ENCODE measurements around the gene VWA8. TPM values are rescaled to one million over a fixed set of nuclear protein-coding genes. Genes with fewer than 3 reads are reported as not detected.

VWA8 gene
- total and polyA plus RNA-seq, 8 donors: 11.9 to 24.4 (median 14.4) TPM

- Histone ChIP-seq H3K27me3 (no peaks in the 10 kb centered on the region), H3K36me3 (peaks cover 0 to 18% of the 10 kb centered on the region in 2 donors), H3K9me3 (no peaks in the 10 kb centered on the region), H3K27ac (no peak overlapping the region), H3K4me1 (no peaks in the 10 kb centered on the region), H3K4me3 (no peak overlapping the region)
- DNase-seq (no peak), ATAC-seq (no peak)
- intact Hi-C loops (cut with DNase I): no loop called here
- TF ChIP-seq, protein P1, sequence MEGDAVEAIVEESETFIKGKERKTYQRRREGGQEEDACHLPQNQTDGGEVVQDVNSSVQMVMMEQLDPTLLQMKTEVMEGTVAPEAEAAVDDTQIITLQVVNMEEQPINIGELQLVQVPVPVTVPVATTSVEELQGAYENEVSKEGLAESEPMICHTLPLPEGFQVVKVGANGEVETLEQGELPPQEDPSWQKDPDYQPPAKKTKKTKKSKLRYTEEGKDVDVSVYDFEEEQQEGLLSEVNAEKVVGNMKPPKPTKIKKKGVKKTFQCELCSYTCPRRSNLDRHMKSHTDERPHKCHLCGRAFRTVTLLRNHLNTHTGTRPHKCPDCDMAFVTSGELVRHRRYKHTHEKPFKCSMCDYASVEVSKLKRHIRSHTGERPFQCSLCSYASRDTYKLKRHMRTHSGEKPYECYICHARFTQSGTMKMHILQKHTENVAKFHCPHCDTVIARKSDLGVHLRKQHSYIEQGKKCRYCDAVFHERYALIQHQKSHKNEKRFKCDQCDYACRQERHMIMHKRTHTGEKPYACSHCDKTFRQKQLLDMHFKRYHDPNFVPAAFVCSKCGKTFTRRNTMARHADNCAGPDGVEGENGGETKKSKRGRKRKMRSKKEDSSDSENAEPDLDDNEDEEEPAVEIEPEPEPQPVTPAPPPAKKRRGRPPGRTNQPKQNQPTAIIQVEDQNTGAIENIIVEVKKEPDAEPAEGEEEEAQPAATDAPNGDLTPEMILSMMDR (IDR thresholded peaks at IDR 0.05): no peak
Measured at GRCh38 chr13:41588448-41588847, 372.5 kb downstream of the VWA8 start.

- no peaks in the 10 kb centered on the region for H3K27me3 ChIP-seq
- no peak overlapping the region for H3K27ac ChIP-seq
- no peak for DNase-seq
- TF ChIP-seq, protein P1 (IDR thresholded peaks at IDR 0.05): no peak
- peaks cover 0 to 18% of the 10 kb centered on the region in 2 donors for H3K36me3 ChIP-seq
- no peak overlapping the region for H3K4me3 ChIP-seq
- intact Hi-C loops (cut with DNase I): no loop called here
- no peaks in the 10 kb centered on the region for H3K9me3 ChIP-seq
- no peak for ATAC-seq
- no peaks in the 10 kb centered on the region for H3K4me1 ChIP-seq
Measured at GRCh38 chr13:41587490-41587889, 373.4 kb downstream of the VWA8 start.

DNA sequence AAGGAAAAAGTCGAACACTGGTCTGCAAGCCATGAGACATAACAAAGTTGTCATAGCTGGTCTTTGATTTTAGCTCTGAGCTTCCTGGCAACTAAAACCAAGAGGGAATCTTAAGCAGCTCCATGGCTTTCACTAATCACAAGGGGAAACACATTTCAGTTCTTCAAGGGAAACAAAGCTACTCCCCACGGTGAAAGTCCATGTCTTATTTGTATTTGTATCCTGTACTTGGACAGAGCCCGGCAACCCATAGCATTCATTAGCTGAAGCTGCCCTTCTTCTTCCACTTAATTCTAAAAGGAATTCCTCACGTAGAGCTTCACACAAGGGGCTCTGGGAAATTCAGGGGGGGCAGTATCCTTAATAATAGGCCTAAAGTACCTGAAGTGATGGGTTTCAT lies 374.7 kb downstream of the VWA8 start:
- intact Hi-C loops (cut with DNase I): no loop called here
- Histone ChIP-seq H3K27ac (no peak overlapping the region), H3K9me3 (no peaks in the 10 kb centered on the region), H3K27me3 (no peaks in the 10 kb centered on the region), H3K4me1 (no peaks in the 10 kb centered on the region), H3K36me3 (peaks cover 0 to 18% of the 10 kb centered on the region in 2 donors), H3K4me3 (no peak overlapping the region)
- TF ChIP-seq, protein P1 (IDR thresholded peaks at IDR 0.05): no peak
- DNase-seq: no peak
- ATAC-seq: no peak

DNA sequence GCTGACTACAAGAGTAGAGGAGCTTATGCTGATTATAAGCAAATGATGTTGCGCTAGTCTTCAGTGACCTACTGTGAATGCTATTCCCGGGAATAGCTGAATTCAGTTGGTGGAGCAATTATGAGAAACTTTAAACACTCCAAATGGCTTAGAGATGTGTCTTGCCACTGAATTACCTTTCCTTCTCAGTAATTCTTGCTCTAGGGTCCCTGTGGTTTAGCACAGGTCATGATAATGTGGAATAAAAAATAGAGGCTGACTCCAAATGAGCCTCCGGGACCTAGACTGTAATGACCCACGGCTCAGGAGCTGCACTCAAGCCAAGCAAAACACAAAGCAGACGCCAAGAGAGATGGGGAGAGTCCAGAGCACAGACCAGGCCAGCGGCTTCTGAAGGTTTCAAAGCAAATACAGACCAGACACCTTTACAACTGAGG lies 378.9 kb downstream of the VWA8 start:
- peaks cover 1 to 10% of the 10 kb centered on the region in 2 donors for H3K4me1 ChIP-seq
- TF ChIP-seq, protein P1 (IDR thresholded peaks at IDR 0.05): no peak
- H3K9me3 ChIP-seq: no peaks in the 10 kb centered on the region
- no peaks in the 10 kb centered on the region for H3K27me3 ChIP-seq
- intact Hi-C loops (cut with DNase I): no loop called here
- DNase-seq (no peak), ATAC-seq (no peak)
- H3K36me3 ChIP-seq: peaks cover 0 to 8% of the 10 kb centered on the region in 2 donors
- no peak overlapping the region for H3K4me3 ChIP-seq
- H3K27ac ChIP-seq: no peak overlapping the region

DNA sequence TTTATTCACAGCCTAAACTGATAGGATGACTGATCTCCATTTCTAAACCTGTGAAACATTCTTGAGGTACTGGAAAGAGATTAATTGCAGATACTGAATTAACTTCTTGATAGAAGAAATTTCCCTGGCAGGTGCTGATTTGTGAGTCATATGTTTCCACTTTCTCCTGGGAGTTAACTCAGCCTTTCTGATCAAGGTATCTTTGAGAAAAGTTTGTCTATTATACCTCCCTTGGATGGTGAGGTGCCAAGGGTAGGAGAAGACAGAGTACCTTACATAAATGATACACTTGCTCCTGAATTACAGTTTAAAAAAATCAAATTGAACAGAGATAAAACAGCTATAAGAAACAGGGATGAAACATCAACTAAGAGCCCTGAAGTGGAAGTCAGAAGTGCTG lies 380.6 kb downstream of the VWA8 start:
- Histone ChIP-seq H3K4me1 (peaks cover 2 to 17% of the 10 kb centered on the region in 2 donors), H3K27ac (no peak overlapping the region), H3K27me3 (no peaks in the 10 kb centered on the region), H3K9me3 (no peaks in the 10 kb centered on the region), H3K4me3 (no peak overlapping the region), H3K36me3 (no peaks in the 10 kb centered on the region)
- TF ChIP-seq, protein P1 (IDR thresholded peaks at IDR 0.05): no peak
- ATAC-seq (no peak), DNase-seq (no peak)
- intact Hi-C loops (cut with DNase I): no loop called here
